ENCODE measurements around the gene NDC1. TPM values are rescaled to one million over a fixed set of nuclear protein-coding genes. Genes with fewer than 3 reads are reported as not detected.

NDC1 gene
- total RNA-seq, 1 donor from 2014 or later = 14.8 TPM

- no peaks in the 10 kb centered on the region for H3K4me1 Mint-ChIP-seq (ENCODE audit: low read depth, unreplicated experiment)
- H3K36me3 Mint-ChIP-seq (ENCODE audit: low read depth, unreplicated experiment) = peaks cover 8% of the 10 kb centered on the region
- TF ChIP-seq, protein P1, sequence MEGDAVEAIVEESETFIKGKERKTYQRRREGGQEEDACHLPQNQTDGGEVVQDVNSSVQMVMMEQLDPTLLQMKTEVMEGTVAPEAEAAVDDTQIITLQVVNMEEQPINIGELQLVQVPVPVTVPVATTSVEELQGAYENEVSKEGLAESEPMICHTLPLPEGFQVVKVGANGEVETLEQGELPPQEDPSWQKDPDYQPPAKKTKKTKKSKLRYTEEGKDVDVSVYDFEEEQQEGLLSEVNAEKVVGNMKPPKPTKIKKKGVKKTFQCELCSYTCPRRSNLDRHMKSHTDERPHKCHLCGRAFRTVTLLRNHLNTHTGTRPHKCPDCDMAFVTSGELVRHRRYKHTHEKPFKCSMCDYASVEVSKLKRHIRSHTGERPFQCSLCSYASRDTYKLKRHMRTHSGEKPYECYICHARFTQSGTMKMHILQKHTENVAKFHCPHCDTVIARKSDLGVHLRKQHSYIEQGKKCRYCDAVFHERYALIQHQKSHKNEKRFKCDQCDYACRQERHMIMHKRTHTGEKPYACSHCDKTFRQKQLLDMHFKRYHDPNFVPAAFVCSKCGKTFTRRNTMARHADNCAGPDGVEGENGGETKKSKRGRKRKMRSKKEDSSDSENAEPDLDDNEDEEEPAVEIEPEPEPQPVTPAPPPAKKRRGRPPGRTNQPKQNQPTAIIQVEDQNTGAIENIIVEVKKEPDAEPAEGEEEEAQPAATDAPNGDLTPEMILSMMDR (IDR thresholded peaks at IDR 0.05; ENCODE audit: insufficient read depth, low read depth, low read length) = no peak
- no peak for TF ChIP-seq EZH2 (IDR thresholded peaks at IDR 0.05; ENCODE audit: insufficient read depth, low read length)
- no peak overlapping the region for H2AFZ ChIP-seq (ENCODE audit: low read depth, low read length)
- no peak overlapping the region for H3K27ac ChIP-seq (ENCODE audit: low read depth, low read length)
- peaks cover 4% of the 10 kb centered on the region for H3K36me3 ChIP-seq (ENCODE audit: insufficient read depth, low read length)
- H3K9ac ChIP-seq (ENCODE audit: low read length) = no peak overlapping the region
- DNase-seq (ENCODE audit: low read depth) (no peak), FAIRE-seq (no peak)
- no peaks in the 10 kb centered on the region for H3K4me1 ChIP-seq (ENCODE audit: insufficient read depth, low read length)
- no peaks in the 10 kb centered on the region for H3K9me3 Mint-ChIP-seq (ENCODE audit: unreplicated experiment)
- no peaks in the 10 kb centered on the region for H3K27me3 Mint-ChIP-seq (ENCODE audit: low read depth, unreplicated experiment)
- H3K4me2 ChIP-seq (ENCODE audit: low read length) = no peak overlapping the region
- H3K4me3 Mint-ChIP-seq (ENCODE audit: unreplicated experiment) = no peak overlapping the region
- H4K20me1 ChIP-seq (ENCODE audit: insufficient read depth, low read length) = peaks cover 6% of the 10 kb centered on the region
- no peak overlapping the region for H3K27ac Mint-ChIP-seq (ENCODE audit: unreplicated experiment)
- H3K9me3 ChIP-seq (ENCODE audit: insufficient read depth, low read depth, low read length) = no peaks in the 10 kb centered on the region
- H3K4me3 ChIP-seq (ENCODE audit: insufficient read depth, low read depth, low read length) = no peak overlapping the region
- H3K27me3 ChIP-seq (ENCODE audit: insufficient read depth, low read length) = no peaks in the 10 kb centered on the region
- H3K79me2 ChIP-seq (ENCODE audit: insufficient read depth, low read length) = no peaks in the 10 kb centered on the region
Observed at GRCh38 chr1:53862507-53862906, 24.4 kb upstream of the NDC1 start.

- Histone ChIP-seq H3K4me1 (ENCODE audit: insufficient read depth, low read length) (no peaks in the 10 kb centered on the region), H3K36me3 (ENCODE audit: insufficient read depth, low read length) (peaks cover 12% of the 10 kb centered on the region), H3K9ac (ENCODE audit: low read length) (no peak overlapping the region), H3K27ac (ENCODE audit: low read depth, low read length) (no peak overlapping the region), H3K9me3 (ENCODE audit: insufficient read depth, low read depth, low read length) (no peaks in the 10 kb centered on the region), H3K27me3 (ENCODE audit: insufficient read depth, low read length) (no peaks in the 10 kb centered on the region), H3K79me2 (ENCODE audit: insufficient read depth, low read length) (no peaks in the 10 kb centered on the region), H4K20me1 (ENCODE audit: insufficient read depth, low read length) (peaks cover 6% of the 10 kb centered on the region), H2AFZ (ENCODE audit: low read depth, low read length) (no peak overlapping the region), H3K4me2 (ENCODE audit: low read length) (no peak overlapping the region), H3K4me3 (ENCODE audit: insufficient read depth, low read depth, low read length) (no peak overlapping the region)
- FAIRE-seq (peak; percentile 52), DNase-seq (ENCODE audit: low read depth) (peak; percentile 21)
- no peak overlapping the region for H3K4me3 Mint-ChIP-seq (ENCODE audit: unreplicated experiment)
- no peak for TF ChIP-seq EZH2 (IDR thresholded peaks at IDR 0.05; ENCODE audit: insufficient read depth, low read length)
- TF ChIP-seq, protein P1 (IDR thresholded peaks at IDR 0.05; ENCODE audit: insufficient read depth, low read depth, low read length) = peak; percentile 89
- peaks cover 12% of the 10 kb centered on the region for H3K36me3 Mint-ChIP-seq (ENCODE audit: low read depth, unreplicated experiment)
- H3K9me3 Mint-ChIP-seq (ENCODE audit: unreplicated experiment) = no peaks in the 10 kb centered on the region
- H3K4me1 Mint-ChIP-seq (ENCODE audit: low read depth, unreplicated experiment) = no peaks in the 10 kb centered on the region
- H3K27me3 Mint-ChIP-seq (ENCODE audit: low read depth, unreplicated experiment) = no peaks in the 10 kb centered on the region
- H3K27ac Mint-ChIP-seq (ENCODE audit: unreplicated experiment) = no peak overlapping the region
Observed at GRCh38 chr1:53860967-53861411, 22.9 kb upstream of the NDC1 start.

- H3K36me3 ChIP-seq (ENCODE audit: insufficient read depth, low read length) = peaks cover 10% of the 10 kb centered on the region
- Mint-ChIP-seq H3K4me1 (ENCODE audit: low read depth, unreplicated experiment) (no peaks in the 10 kb centered on the region), H3K27ac (ENCODE audit: unreplicated experiment) (no peak overlapping the region), H3K4me3 (ENCODE audit: unreplicated experiment) (no peak overlapping the region), H3K9me3 (ENCODE audit: unreplicated experiment) (peaks cover 4% of the 10 kb centered on the region), H3K36me3 (ENCODE audit: low read depth, unreplicated experiment) (peaks cover 34% of the 10 kb centered on the region), H3K27me3 (ENCODE audit: low read depth, unreplicated experiment) (no peaks in the 10 kb centered on the region)
- TF ChIP-seq, protein P1 (IDR thresholded peaks at IDR 0.05; ENCODE audit: insufficient read depth, low read depth, low read length) = no peak
- TF ChIP-seq EZH2 (IDR thresholded peaks at IDR 0.05; ENCODE audit: insufficient read depth, low read length) = no peak
- H3K27me3 ChIP-seq (ENCODE audit: insufficient read depth, low read length) = no peaks in the 10 kb centered on the region
- no peaks in the 10 kb centered on the region for H3K79me2 ChIP-seq (ENCODE audit: insufficient read depth, low read length)
- peak; percentile 9 for FAIRE-seq
- no peak overlapping the region for H3K27ac ChIP-seq (ENCODE audit: low read depth, low read length)
- no peaks in the 10 kb centered on the region for H4K20me1 ChIP-seq (ENCODE audit: insufficient read depth, low read length)
- no peak for DNase-seq (ENCODE audit: low read depth)
- H3K9ac ChIP-seq (ENCODE audit: low read length) = no peak overlapping the region
- no peak overlapping the region for H3K4me2 ChIP-seq (ENCODE audit: low read length)
- no peak overlapping the region for H2AFZ ChIP-seq (ENCODE audit: low read depth, low read length)
- H3K4me1 ChIP-seq (ENCODE audit: insufficient read depth, low read length) = no peaks in the 10 kb centered on the region
- H3K9me3 ChIP-seq (ENCODE audit: insufficient read depth, low read depth, low read length) = no peaks in the 10 kb centered on the region
- H3K4me3 ChIP-seq (ENCODE audit: insufficient read depth, low read depth, low read length) = no peak overlapping the region
Observed at GRCh38 chr1:53851571-53852285, 13.6 kb upstream of the NDC1 start.
